Hematopoietic multipotent progenitor cell treated with erythropoietin and hydrocortisone succinate and interleukin-3 and kit ligand, for 8 days (in vitro differentiated cells): ENCODE data around the gene MPZL1.
"Not testable (repeated sequence)": the region's sequence is repeated elsewhere in the genome, so short reads cannot be mapped to it uniquely, and the experiment has no call there.

ENCODE experiments used
- DNase-seq: peaks from one replicate; pipeline ENCODE4 v3.0.0-alpha.2; 2015

The MPZL1 gene

DNA sequence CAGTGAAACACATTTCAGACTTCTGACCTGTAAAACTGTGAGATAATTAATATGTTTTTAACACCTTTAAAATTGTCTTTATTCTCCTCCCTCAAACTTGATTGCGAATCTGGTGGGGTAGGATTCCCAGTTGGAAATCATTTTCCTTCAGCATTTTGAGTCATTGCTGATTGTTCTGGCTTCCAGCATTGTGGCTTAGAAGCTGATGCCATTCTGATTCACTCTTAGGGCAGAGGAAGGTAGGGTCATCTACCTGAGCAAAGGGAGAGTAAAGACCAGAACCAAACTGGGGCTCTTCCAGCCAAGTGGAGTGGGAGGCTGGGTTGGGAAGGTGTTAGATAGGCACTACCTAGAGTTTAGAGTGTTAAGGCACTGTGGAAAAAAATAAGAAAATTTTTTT is 61.2 kb downstream of the MPZL1 start:
- DNase-seq, result no peak

GRCh38 chr1:167784876-167785550 is 63.2 kb downstream of the MPZL1 start:
- DNase-seq, result no peak

GRCh38 chr1:167786502-167786901 is 64.7 kb downstream of the MPZL1 start:
- no peak for DNase-seq

GRCh38 chr1:167789501-167789900 is 67.7 kb downstream of the MPZL1 start:
- DNase-seq, result no peak

GRCh38 chr1:167790117-167790516 is 68.3 kb downstream of the MPZL1 start:
- no peak for DNase-seq

- DNase-seq, result no peak
Measured at GRCh38 chr1:167791281-167792187, 69.8 kb downstream of the MPZL1 start.

- no peak for DNase-seq
Measured at GRCh38 chr1:167792188-167792565, 70.4 kb downstream of the MPZL1 start.

- no peak for DNase-seq
Measured at GRCh38 chr1:167794043-167794442, 72.3 kb downstream of the MPZL1 start.

DNA sequence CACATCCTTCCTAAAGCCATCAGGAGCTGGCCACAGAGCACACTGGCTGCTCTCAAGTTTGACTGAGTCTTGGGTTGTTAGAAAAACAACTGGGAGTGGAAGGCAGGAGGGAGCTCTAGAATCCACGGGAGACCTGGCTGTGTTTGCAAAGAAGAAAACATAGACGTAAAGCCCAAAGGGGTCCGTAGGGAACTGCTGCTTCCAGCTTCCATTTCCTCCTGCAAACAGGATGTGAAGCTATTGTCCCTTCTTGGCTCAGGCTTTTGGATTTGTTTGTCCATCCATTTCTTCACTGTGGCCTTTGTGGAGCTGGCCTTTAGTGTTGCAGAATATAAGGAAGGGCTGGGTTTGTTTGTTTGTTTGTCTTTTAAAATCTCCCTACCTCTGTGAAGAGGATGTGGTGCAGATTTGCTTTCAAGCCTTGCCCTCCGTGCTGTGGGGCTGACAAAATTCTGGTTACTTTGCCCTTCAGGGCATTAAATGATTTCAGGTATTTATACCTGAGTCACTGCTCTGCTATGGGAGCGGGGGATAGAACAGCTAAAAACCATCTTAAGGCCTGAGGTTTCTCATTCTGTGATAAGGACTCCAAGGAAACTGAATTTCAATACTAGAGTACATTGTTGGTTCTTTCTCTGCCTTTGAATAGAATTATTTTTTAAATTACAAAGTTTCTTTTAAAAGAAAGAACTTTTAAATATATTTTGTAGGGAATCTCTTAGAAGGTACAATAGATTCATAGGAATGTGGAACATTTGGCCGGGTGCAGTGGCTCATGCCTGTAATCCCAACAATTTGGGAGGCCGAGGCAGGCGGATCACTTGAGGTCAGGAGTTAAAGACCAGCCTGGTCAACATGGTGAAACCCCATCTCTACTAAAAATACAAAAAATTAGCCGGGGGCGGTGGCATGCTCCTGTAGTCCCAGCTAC is 74.3 kb downstream of the MPZL1 start:
- DNase-seq, result no peak

- DNase-seq, result peak; percentile 66
Measured at GRCh38 chr1:167797015-167797414, 75.2 kb downstream of the MPZL1 start.

DNA sequence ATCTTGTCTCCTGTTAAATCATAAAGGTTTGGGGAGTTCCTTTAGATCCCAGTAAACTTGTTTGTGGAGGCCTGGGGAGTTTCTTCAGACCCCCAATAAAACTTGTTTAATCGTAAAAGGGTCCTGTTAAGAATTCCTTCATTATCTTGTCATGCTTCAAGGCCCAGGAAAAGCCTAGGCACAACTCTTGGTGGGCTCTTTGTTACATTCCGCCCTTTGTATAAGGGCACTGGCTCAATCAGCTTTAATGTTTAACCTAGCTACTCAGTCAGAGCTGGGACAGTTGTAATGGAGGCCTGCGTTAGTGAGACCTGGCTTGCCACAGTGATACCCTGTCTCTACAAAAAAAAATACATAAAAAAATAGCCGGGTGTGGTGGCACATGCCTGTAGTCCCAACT is 77.2 kb downstream of the MPZL1 start:
- no peak for DNase-seq

DNA sequence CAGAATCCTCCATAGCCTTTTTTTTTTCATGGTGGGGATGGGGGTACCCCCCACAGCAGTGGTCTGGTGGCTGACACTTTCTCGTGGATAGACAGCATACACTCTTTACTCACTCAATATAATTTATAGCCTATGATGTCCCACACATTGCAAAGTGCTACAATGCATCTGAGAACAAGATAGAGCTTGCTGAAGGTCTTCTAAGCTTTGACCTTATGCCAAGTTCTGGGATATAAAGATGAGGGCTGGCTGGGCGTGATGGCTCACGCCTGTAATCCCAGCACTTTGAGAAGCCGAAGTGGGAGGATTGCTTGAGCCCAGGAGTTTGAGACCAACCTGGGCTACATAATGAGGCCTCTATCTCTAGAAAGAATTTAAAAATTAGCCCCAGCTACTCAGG is 78.0 kb downstream of the MPZL1 start:
- DNase-seq, result no peak

GRCh38 chr1:167800251-167800650 is 78.5 kb downstream of the MPZL1 start:
- DNase-seq, result no peak

- no peak for DNase-seq
Measured at GRCh38 chr1:167802235-167802634, 80.5 kb downstream of the MPZL1 start.

- DNase-seq, result peak; percentile 92
Measured at GRCh38 chr1:167803358-167804207, 81.8 kb downstream of the MPZL1 start.

- peak; percentile 30 for DNase-seq
Measured at GRCh38 chr1:167805041-167805556, 83.3 kb downstream of the MPZL1 start.

DNA sequence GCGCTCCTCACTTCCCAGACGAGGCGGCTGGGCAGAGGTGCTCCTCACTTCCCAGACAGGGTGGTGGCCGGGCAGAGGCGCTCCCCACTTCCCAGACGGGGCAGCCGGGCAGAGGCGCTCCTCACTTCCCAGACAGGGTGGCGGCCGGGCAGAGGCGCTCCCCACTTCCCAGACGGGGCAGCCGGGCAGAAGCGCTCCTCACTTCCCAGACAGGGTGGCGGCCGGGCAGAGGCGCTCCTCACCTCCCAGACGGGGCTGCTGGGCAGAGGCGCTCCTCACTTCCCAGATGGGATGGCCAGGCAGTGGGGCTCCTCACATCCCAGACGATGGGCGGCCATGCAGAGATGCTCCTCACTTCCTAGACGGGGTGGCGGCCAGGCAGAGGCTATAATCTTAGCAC is 84.5 kb downstream of the MPZL1 start:
- not testable (repeated sequence) for DNase-seq

GRCh38 chr1:167806676-167807075 is 84.9 kb downstream of the MPZL1 start:
- not testable (repeated sequence) for DNase-seq

DNA sequence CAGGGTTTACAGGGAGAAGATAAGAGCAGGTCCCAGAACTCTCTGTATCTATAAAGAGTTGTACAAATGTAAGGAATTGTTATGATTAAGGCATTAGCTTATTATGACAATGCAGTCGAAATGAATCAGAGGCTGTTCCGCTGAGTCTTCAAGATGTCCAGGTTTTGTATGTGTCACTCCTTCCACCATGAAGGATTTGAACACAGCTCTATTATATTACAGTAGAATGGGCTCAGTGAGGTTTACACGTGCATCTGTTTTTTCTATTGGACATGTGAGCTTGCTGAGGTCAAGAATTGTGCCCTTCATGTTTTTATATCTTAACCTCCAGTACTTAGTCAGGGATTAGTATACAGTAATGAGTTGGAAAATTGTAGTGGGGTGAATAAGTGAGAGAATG is 86.3 kb downstream of the MPZL1 start:
- no peak for DNase-seq

DNA sequence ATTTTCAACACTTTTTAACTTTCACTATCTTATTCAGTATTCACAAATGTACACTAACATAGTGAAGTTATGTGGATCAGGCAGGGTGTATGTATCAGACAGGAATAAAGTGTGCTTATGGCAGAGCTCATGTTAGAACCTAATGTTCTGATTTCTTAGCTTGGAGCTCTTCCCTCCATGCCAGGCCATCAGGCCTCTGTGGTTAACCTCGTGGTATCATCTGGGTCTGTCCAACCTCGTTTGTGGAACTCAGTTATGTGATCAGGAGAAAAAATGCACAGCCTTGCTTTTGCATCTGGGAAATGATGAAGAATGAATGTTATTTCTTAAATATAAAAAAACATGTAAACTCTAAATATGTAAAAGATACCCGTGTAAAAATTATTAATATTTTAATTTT is 86.9 kb downstream of the MPZL1 start:
- DNase-seq, result no peak

DNA sequence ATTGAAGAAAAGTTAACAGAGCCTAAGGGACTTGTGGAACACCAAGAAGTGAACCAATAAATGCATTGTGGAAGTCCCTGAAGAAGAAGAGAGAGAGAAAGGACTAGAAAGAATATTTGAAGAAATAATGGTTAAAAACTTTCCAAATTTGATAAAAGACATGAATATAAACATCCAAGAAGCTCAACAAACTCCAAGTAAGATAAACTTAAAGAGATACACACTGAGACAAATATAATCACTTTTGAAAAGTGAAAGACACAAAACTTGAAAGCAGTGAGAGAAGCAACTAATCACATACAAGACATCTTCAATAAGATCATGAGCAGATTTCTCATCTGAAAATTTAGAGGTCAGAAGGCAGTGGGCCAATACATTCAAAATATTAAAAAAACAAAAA is 91.2 kb downstream of the MPZL1 start:
- no peak for DNase-seq

- no peak for DNase-seq
Measured at GRCh38 chr1:167815650-167816049, 93.9 kb downstream of the MPZL1 start.
